ENCODE measurements around the gene ANTXR1. TPM values are rescaled to one million over a fixed set of nuclear protein-coding genes. Genes with fewer than 3 reads are reported as not detected.

ANTXR1 gene
- total and polyA plus RNA-seq, 2 of the 8 experiments (the other 6 are each of a cell fraction or from before 2014, with no cell fraction given), result 15.8 to 44.3 TPM

- DNase-seq (ENCODE audit: low read depth in 1 of 2, low spot score in 2 of 2), result no peak
- WGBS, 2 experiments (ENCODE audit: extremely low coverage in 1 of 2, insufficient coverage in 1 of 2, insufficient read length in 1 of 2, insufficient replicate concordance in 2 of 2, low coverage in 1 of 2, low lambda C conversion rate in 2 of 2, missing lambda C conversion rate in 1 of 2), result 91% methylated on average over 2 of the region's 2 CpGs; no CpG with 5 or more reads in 1 of the 2 experiments
- Histone ChIP-seq H3K23me2 (ENCODE audit: low read depth, low read length) (no peaks in the 10 kb centered on the region), H3K56ac (replicated peaks; ENCODE audit: insufficient read length, low read depth, low read length) (no peak overlapping the region), H3K4me1 (replicated peaks in 1 of 4; ENCODE audit: control insufficient read depth in 3 of 4, insufficient read depth in 4 of 4, low read length in 3 of 4) (no peaks in the 10 kb centered on the region), H2BK5ac (ENCODE audit: low read depth, low read length) (no peak overlapping the region), H3K4ac (replicated peaks; ENCODE audit: insufficient read length, low read depth, low read length) (no peak overlapping the region), H3K23ac (ENCODE audit: insufficient read length) (no peak overlapping the region), H3K4me3 (ENCODE audit: extremely low read depth in 1 of 4, insufficient read depth in 2 of 4, low read depth in 3 of 4, low read length in 4 of 4) (no peak overlapping the region), H3K14ac (ENCODE audit: insufficient read length) (no peak overlapping the region), H2BK20ac (ENCODE audit: low read length) (no peak overlapping the region), H3K4me2 (ENCODE audit: insufficient read depth in 1 of 2, low read depth in 2 of 2, low read length in 2 of 2) (no peak overlapping the region), H2AFZ (ENCODE audit: low read length) (no peak overlapping the region), H3K27ac (ENCODE audit: low read depth, low read length) (no peak overlapping the region), H4K5ac (ENCODE audit: insufficient read length, low read depth, low read length) (no peak overlapping the region), H3K36me3 (ENCODE audit: control insufficient read depth in 2 of 4, insufficient read depth in 4 of 4, low read length in 3 of 4) (peaks cover 0 to 5% (median 0%) of the 10 kb centered on the region in 4 experiments; a peak in 1 of 8 replicates), H4K91ac (replicated peaks; ENCODE audit: insufficient read length, low read length) (no peak overlapping the region), H3K79me1 (ENCODE audit: low read depth, low read length) (no peaks in the 10 kb centered on the region), H2BK12ac (ENCODE audit: low read depth, low read length) (no peak overlapping the region), H2BK120ac (replicated peaks; ENCODE audit: low read depth, low read length) (no peak overlapping the region), H4K20me1 (replicated peaks in 1 of 2; ENCODE audit: control insufficient read depth in 1 of 2, insufficient read depth in 2 of 2, low read length in 2 of 2) (no peaks in the 10 kb centered on the region), H3K9me3 (ENCODE audit: insufficient read depth in 2 of 2, low read depth in 1 of 2, low read length in 1 of 2) (no peaks in the 10 kb centered on the region), H2AK5ac (ENCODE audit: low read depth, low read length) (no peak overlapping the region), H3K9ac (replicated peaks in 1 of 4; ENCODE audit: extremely low read depth in 1 of 4, low read depth in 3 of 4, low read length in 3 of 4) (no peak overlapping the region), H4K8ac (ENCODE audit: extremely low read depth, insufficient read depth, low read length) (no peak overlapping the region), H2BK15ac (ENCODE audit: low read length) (no peak overlapping the region), H3K18ac (ENCODE audit: extremely low read depth, low read length) (no peak overlapping the region), H3K27me3 (replicated peaks in 1 of 4; ENCODE audit: control insufficient read depth in 3 of 4, extremely low read depth in 1 of 4, insufficient read depth in 3 of 4, low read length in 3 of 4) (peaks cover 0 to 1% (median 0%) of the 10 kb centered on the region in 4 experiments; a peak in 1 of 7 replicates), H3K79me2 (ENCODE audit: control insufficient read depth in 1 of 2, insufficient read depth in 2 of 2, low read length in 2 of 2) (no peaks in the 10 kb centered on the region)
- CTCF ChIA-PET (ENCODE audit: partially characterized antibody), result interaction anchor here (1.3 kb wide), 1 partner anchor 12 kb away, joined by 3 read pairs; no protein-coding TSS in a partner anchor
- POLR2A ChIA-PET (ENCODE audit: partially characterized antibody), result no interaction called here
- no peak for FAIRE-seq
- TF ChIP-seq SRF (IDR thresholded peaks at IDR 0.05; ENCODE audit: low read depth, low read length) (no peak), RAD21 (IDR thresholded peaks at IDR 0.05 in 1 of 2, conservative IDR thresholded peaks at IDR 0.05 in 1 of 2; ENCODE audit: low read depth in 2 of 2, low read length in 2 of 2) (no peak), TBP (IDR thresholded peaks at IDR 0.05; ENCODE audit: low read depth, low read length) (no peak), YY1 (IDR thresholded peaks at IDR 0.05; ENCODE audit: low read depth, low read length) (no peak), PHF8 (conservative IDR thresholded peaks at IDR 0.05; ENCODE audit: low read depth, low read length) (no peak), SIN3A (conservative IDR thresholded peaks at IDR 0.05 in 1 of 2, IDR thresholded peaks at IDR 0.05 in 1 of 2; ENCODE audit: low read depth in 1 of 2, low read length in 2 of 2) (no peak), RNF2 (IDR thresholded peaks at IDR 0.05; ENCODE audit: borderline replicate concordance, low read depth, low read length, missing control alignments, poor library complexity, severe bottlenecking) (no peak), ASH2L (IDR thresholded peaks at IDR 0.05; ENCODE audit: low read length) (no peak), RXRA (IDR thresholded peaks at IDR 0.05; ENCODE audit: insufficient read depth, low read depth, low read length) (no peak), GABPA (IDR thresholded peaks at IDR 0.05; ENCODE audit: borderline replicate concordance, insufficient read depth, low read length) (no peak), FOSL1 (IDR thresholded peaks at IDR 0.05; ENCODE audit: insufficient read depth, low read depth, low read length) (no peak)
- TF ChIP-seq, protein P1, sequence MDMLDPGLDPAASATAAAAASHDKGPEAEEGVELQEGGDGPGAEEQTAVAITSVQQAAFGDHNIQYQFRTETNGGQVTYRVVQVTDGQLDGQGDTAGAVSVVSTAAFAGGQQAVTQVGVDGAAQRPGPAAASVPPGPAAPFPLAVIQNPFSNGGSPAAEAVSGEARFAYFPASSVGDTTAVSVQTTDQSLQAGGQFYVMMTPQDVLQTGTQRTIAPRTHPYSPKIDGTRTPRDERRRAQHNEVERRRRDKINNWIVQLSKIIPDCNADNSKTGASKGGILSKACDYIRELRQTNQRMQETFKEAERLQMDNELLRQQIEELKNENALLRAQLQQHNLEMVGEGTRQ (IDR thresholded peaks at IDR 0.05; ENCODE audit: low read length), result no peak
Observed at GRCh38 chr2:69095305-69095704, 82.3 kb downstream of the ANTXR1 start.

Measured in H1 (cell line).